HepG2 (cell line): Measurements from ENCODE around the gene HSP90AB1. TPM values are rescaled to one million over a fixed set of nuclear protein-coding genes. Genes with fewer than 3 reads are reported as not detected.

Experiments
- ATF5 ChIP-seq: sonication (generic); formaldehyde crosslinking; IDR thresholded peaks from 2 replicates; pipeline ENCODE4 v1.4.0; 2020; ENCODE audit warnings: mild to moderate bottlenecking, low read depth, missing genetic modification reagents
- ATM ChIP-seq: fragments of 450-650 bp; IDR thresholded peaks from 2 replicates; pipeline ENCODE4 v1.7.1; 2017; ENCODE audit warnings: mild to moderate bottlenecking, borderline replicate concordance
- CSRNP2 ChIP-seq: sonication (generic); formaldehyde crosslinking; conservative IDR thresholded peaks from 2 replicates; pipeline ENCODE4 v1.8.0; 2022; ENCODE audit warnings: low read depth, missing genetic modification reagents
- E2F5 ChIP-seq: sonication (generic); formaldehyde crosslinking; conservative IDR thresholded peaks from 2 replicates; pipeline ENCODE4 v1.4.0; 2020; ENCODE audit warnings: missing genetic modification reagents
- HDAC1 ChIP-seq: sonication (generic); formaldehyde crosslinking; IDR thresholded peaks from 2 replicates; pipeline ENCODE4 v1.5.1; 2020; ENCODE audit warnings: mild to moderate bottlenecking, missing genetic modification reagents
- NFATC3 ChIP-seq: sonication (generic); formaldehyde crosslinking; IDR thresholded peaks from 2 replicates; pipeline ENCODE4 v1.5.1; 2020; ENCODE audit warnings: mild to moderate bottlenecking, missing genetic modification reagents
- NFE2L2 ChIP-seq: fragments of 150-350 bp; IDR thresholded peaks from 2 replicates; pipeline ENCODE4 v1.6.1; 2014; ENCODE audit warnings: low read length
- PCBP1 ChIP-seq: fragments of 200-400 bp; formaldehyde crosslinking; IDR thresholded peaks from 2 replicates; pipeline ENCODE4 v1.6.1; 2017; ENCODE audit warnings: mild to moderate bottlenecking, low read depth, low read length, borderline replicate concordance
- SMARCC2 ChIP-seq: fragments of 450-650 bp; IDR thresholded peaks from 2 replicates; pipeline ENCODE4 v1.6.1; 2017; ENCODE audit warnings: antibody characterized with exemption, mild to moderate bottlenecking
- TRIM22 ChIP-seq: fragments of 450-650 bp; IDR thresholded peaks from 2 replicates; pipeline ENCODE4 v1.6.1; 2017
- ZBED4 ChIP-seq: sonication (generic); formaldehyde crosslinking; IDR thresholded peaks from 2 replicates; pipeline ENCODE4 v1.4.0; 2020; ENCODE audit warnings: missing genetic modification reagents, borderline replicate concordance
- ZBTB3 ChIP-seq: sonication (generic); formaldehyde crosslinking; IDR thresholded peaks from 2 replicates; pipeline ENCODE4 v1.4.0; 2020; ENCODE audit warnings: low read depth, mild to moderate bottlenecking, moderate library complexity, missing genetic modification reagents, borderline replicate concordance
- ZBTB42 ChIP-seq: sonication (generic); formaldehyde crosslinking; IDR thresholded peaks from 2 replicates; pipeline ENCODE4 v1.5.0; 2020; ENCODE audit warnings: mild to moderate bottlenecking, missing genetic modification reagents
- ZNF225 ChIP-seq: sonication (generic); formaldehyde crosslinking; IDR thresholded peaks from 2 replicates; pipeline ENCODE4 v1.4.0; 2020; ENCODE audit warnings: mild to moderate bottlenecking, missing genetic modification reagents
- ZNF260 ChIP-seq: sonication (generic); formaldehyde crosslinking; IDR thresholded peaks from 2 replicates; pipeline ENCODE4 v1.4.0; 2020; ENCODE audit warnings: missing genetic modification reagents, low read depth, mild to moderate bottlenecking, borderline replicate concordance
- ZNF282 ChIP-seq: fragments of 450-650 bp; IDR thresholded peaks from 2 replicates; pipeline ENCODE4 v1.6.1; 2018; ENCODE audit not compliant: partially characterized antibody
- ZNF468 ChIP-seq: sonication (generic); formaldehyde crosslinking; IDR thresholded peaks from 2 replicates; pipeline ENCODE4 v1.8.0; 2022; ENCODE audit warnings: mild to moderate bottlenecking, moderate library complexity, missing genetic modification reagents
- ZNF572 ChIP-seq: sonication (generic); formaldehyde crosslinking; IDR thresholded peaks from 2 replicates; pipeline ENCODE4 v1.5.1; 2020; ENCODE audit warnings: mild to moderate bottlenecking, missing genetic modification reagents
- ZNF704 ChIP-seq: sonication (generic); formaldehyde crosslinking; IDR thresholded peaks from 2 replicates; pipeline ENCODE4 v1.8.1; 2023; ENCODE audit warnings: mild to moderate bottlenecking, inconsistent platforms, moderate library complexity, missing genetic modification reagents, borderline replicate concordance
- ZNF780A ChIP-seq: sonication (generic); formaldehyde crosslinking; IDR thresholded peaks from 2 replicates; pipeline ENCODE4 v1.8.0; 2022; ENCODE audit warnings: mild to moderate bottlenecking, missing genetic modification reagents, moderate library complexity
- polyA plus RNA-seq, 8 experiments: library from polyadenylated mRNA; depleted of rRNA in 3 of 8; stranded (reverse) in 7 of 8; unstranded in 1 of 8; fragments of >200 nt; fragmentation: Illumina TruSeq in 4 of 8; extraction: Trizol in 4 of 8; gene quantifications; 2 replicates each; pipeline versions ENCODE4 v1.2.1 to v1.2.3, GENCODE V29; 2011 to 2016; ENCODE audit warnings: low read depth in 4 of 8, missing spikeins in 1 of 8, mixed read lengths in 1 of 8; ENCODE audit not compliant: insufficient read depth in 1 of 8
- total RNA-seq, 5 experiments: library from RNA; depleted of rRNA; stranded (reverse); fragments of >200 nt; fragmentation: Illumina TruSeq; extraction: Trizol; gene quantifications; 2 replicates each; pipeline ENCODE4 v1.2.3, GENCODE V29; 2016; ENCODE audit warnings: low read depth in 1 of 5

The HSP90AB1 gene
- total and polyA plus RNA-seq, 2 of the 13 experiments (the other 11 are each of a cell fraction or from before 2014, with no cell fraction given): 1,325 to 1,472 TPM

GRCh38 chr6:44246663-44247337 is at the start of gene HSP90AB1 (continued):
- TF ChIP-seq CSRNP2 (CRISPR knock-in tag) (no peak), ZBED4 (CRISPR knock-in tag) (peak; percentile 51; the same call in 1 of the 2 replicates), ZNF572 (CRISPR knock-in tag) (0 out of 2 replicates have a peak, but pooled peaks have one; percentile 50), SMARCC2 (no peak), NFE2L2 (no peak), ZBTB3 (CRISPR knock-in tag) (no peak), ZNF704 (CRISPR knock-in tag) (peak; percentile 47), ZNF468 (CRISPR knock-in tag) (no peak), ZNF225 (CRISPR knock-in tag) (no peak; the same call in 1 of the 2 replicates), HDAC1 (CRISPR knock-in tag) (peak; percentile 66), ZNF780A (CRISPR knock-in tag) (peak; percentile 22; the same call in 1 of the 2 replicates), PCBP1 (no peak), ZBTB42 (CRISPR knock-in tag) (0 out of 2 replicates have a peak, but pooled peaks have one; percentile 33), ATF5 (CRISPR knock-in tag) (no peak; the same call in 1 of the 2 replicates), ZNF260 (no peak), ZNF282 (no peak), ATM (no peak), TRIM22 (no peak), E2F5 (CRISPR knock-in tag) (0 out of 2 replicates have a peak, but pooled peaks have one; percentile 41), NFATC3 (0 out of 2 replicates have a peak, but pooled peaks have one; percentile 74)
